NCI-H1048 (cell line): ENCODE measurements around the gene POLK.
"Not testable (repeated sequence)": the region's sequence is repeated elsewhere in the genome, so short reads cannot be mapped to it uniquely, and the experiment has no call there.

Experiments
- DNase-seq: peaks from one replicate; lab custom pipeline; 2025; lab: John Stamatoyannopoulos, UW

POLK gene

GRCh38 chr5:75511435-75512382 is at the start of gene POLK, which contains the start of gene CERT1:
Gene POLK, plus strand, starts transcription at chr5:75511891.
Gene CERT1, minus strand, starts transcription at chr5:75511629. Its CDS starts 422 bp downstream, at chr5:75511207.
- peak; percentile 97 for DNase-seq

GRCh38 chr5:75463726-75464125 is 48.0 kb upstream of the POLK start:
- DNase-seq = no peak

GRCh38 chr5:75465480-75465879 is 46.2 kb upstream of the POLK start:
- no peak for DNase-seq

- DNase-seq = no peak
These were observed 45.5 kb upstream of the POLK start for GRCh38 chr5:75466006-75466716.

- no peak for DNase-seq
These were observed 43.1 kb upstream of the POLK start for GRCh38 chr5:75468593-75468992.

GRCh38 chr5:75469017-75469416 is 42.7 kb upstream of the POLK start:
- DNase-seq = no peak

GRCh38 chr5:75471193-75471592 is 40.5 kb upstream of the POLK start:
- no peak for DNase-seq

- no peak for DNase-seq
These were observed 38.7 kb upstream of the POLK start for GRCh38 chr5:75472973-75473372.

- no peak for DNase-seq
These were observed 38.2 kb upstream of the POLK start for GRCh38 chr5:75473463-75473862.

GRCh38 chr5:75475364-75475763 is 36.3 kb upstream of the POLK start:
- DNase-seq = no peak

GRCh38 chr5:75481024-75481423 is 30.7 kb upstream of the POLK start:
- DNase-seq = no peak

GRCh38 chr5:75482482-75482881 is 29.2 kb upstream of the POLK start:
- DNase-seq = no peak

- no peak for DNase-seq
These were observed 27.1 kb upstream of the POLK start for GRCh38 chr5:75484605-75485004.

GRCh38 chr5:75489847-75490246 is 21.8 kb upstream of the POLK start:
- not testable (repeated sequence) for DNase-seq

- no peak for DNase-seq
These were observed 20.1 kb upstream of the POLK start for GRCh38 chr5:75491621-75492020.

- no peak for DNase-seq
These were observed 15.7 kb upstream of the POLK start for GRCh38 chr5:75496026-75496425.

- DNase-seq = no peak
These were observed 13.4 kb upstream of the POLK start for GRCh38 chr5:75498208-75498777.

GRCh38 chr5:75498875-75499274 is 12.8 kb upstream of the POLK start:
- DNase-seq = not testable (repeated sequence)

GRCh38 chr5:75505112-75505511 is 6.6 kb upstream of the POLK start:
- not testable (repeated sequence) for DNase-seq

GRCh38 chr5:75507841-75508240 is 3.9 kb upstream of the POLK start:
- no peak for DNase-seq

- no peak for DNase-seq
These were observed 2.1 kb upstream of the POLK start for GRCh38 chr5:75509546-75509945.

GRCh38 chr5:75509956-75510355 is 1.7 kb upstream of the POLK start:
- no peak for DNase-seq

- no peak for DNase-seq
These were observed 1.3 kb upstream of the POLK start for GRCh38 chr5:75510417-75510835.
